Prostate gland (tissue), 2 donors: Measurements from ENCODE around the gene MSH5.

Source experiments
- CTCF ChIP-seq, 4 experiments: fragments of 200-600 bp in 2 of 4; fragments of 450-650 bp in 2 of 4; sonication (generic) in 2 of 4; IDR thresholded peaks; 1 replicate in 3 of 4; 2 replicates in 1 of 4; pipeline ENCODE4 v1.5.1; 2016 to 2019; ENCODE audit warnings: antibody characterized with exemption in 4 of 4, mild to moderate bottlenecking in 2 of 4, moderate library complexity in 2 of 4
- POLR2A ChIP-seq: fragments of 450-650 bp; IDR thresholded peaks from one replicate; pipeline ENCODE4 v1.6.1; 2016; ENCODE audit warnings: antibody characterized with exemption, mild to moderate bottlenecking
- POLR2AphosphoS5 ChIP-seq: sonication (generic); formaldehyde crosslinking; IDR thresholded peaks from one replicate; pipeline ENCODE4 v1.6.1; 2017; ENCODE audit warnings: antibody characterized with exemption

GRCh38 chr6:31719001-31719400 is 20.8 kb upstream of the MSH5 start:
- TF ChIP-seq CTCF (IDR thresholded peaks at IDR 0.05) (no peak), POLR2A (no peak), POLR2AphosphoS5 (no peak)
